NT2/D1 (cell line): ENCODE results near the gene EFNA4.

Experiments used
- SUZ12 ChIP-seq: IDR thresholded peaks from 2 replicates; pipeline ENCODE4 v1.6.1; 2011; ENCODE audit not compliant: insufficient read length, insufficient read depth; ENCODE audit errors: extremely low read depth
- YY1 ChIP-seq: IDR thresholded peaks from 2 replicates; pipeline ENCODE4 v1.6.1; 2011; ENCODE audit not compliant: insufficient read length, insufficient read depth
- ZNF274 ChIP-seq: IDR thresholded peaks from 2 replicates; pipeline ENCODE4 v1.6.1; 2011; ENCODE audit warnings: mild to moderate bottlenecking, low read depth, low read length

DNA sequence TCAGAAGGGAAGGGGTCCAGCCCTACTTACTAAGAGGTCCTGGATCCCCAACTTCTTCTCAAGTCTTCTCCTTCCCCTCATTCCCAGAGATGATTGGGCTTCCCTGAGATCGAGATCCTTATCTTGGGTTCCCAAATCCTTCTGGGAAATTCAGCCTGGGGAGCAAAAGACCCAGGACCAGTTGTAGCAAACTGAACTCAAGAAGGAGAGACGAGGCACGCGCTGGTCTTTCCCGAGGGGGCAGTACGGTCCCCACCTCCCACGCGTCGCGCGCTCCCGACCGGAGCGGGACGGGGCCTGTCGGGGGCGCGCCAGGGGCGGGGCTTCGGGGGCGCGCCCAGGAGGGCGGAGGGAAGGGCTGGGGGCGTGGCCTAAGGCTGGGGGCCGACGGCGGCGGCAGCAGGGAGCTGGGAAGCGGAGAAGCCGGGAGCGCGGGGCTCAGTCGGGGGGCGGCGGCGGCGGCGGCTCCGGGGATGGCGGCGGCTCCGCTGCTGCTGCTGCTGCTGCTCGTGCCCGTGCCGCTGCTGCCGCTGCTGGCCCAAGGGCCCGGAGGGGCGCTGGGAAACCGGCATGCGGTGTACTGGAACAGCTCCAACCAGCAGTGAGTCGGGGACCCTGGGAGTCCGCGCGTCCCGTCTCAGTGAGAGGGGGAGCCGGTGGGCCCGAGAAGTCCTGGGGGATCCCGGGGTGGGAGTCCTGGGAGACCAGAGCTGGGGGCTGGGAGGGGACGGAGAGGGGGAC is 15.1 kb downstream of the EFNA4 start, which contains the start of gene EFNA3:
- TF ChIP-seq SUZ12 = no peak
- no peak for TF ChIP-seq YY1
- no peak for TF ChIP-seq ZNF274
